Astrocyte of the cerebellum (primary cell): Measurements from ENCODE around the gene SALL3.
"Not testable (repeated sequence)": the region's sequence is repeated elsewhere in the genome, so short reads cannot be mapped to it uniquely, and the experiment has no call there.

Experiments used
- DNase-seq: peaks from one replicate; pipeline ENCODE4 v3.0.0-alpha.2; 2011; ENCODE audit warnings: low read depth
- H3K4me3 ChIP-seq: 2 replicates; pipeline ENCODE4 v1.5.1; 2011; ENCODE audit warnings: mild to moderate bottlenecking, low read depth, low read length, moderate library complexity
- in situ Hi-C: cut with HindIII; loops from 2 replicates; pipeline ENCODE4 v1.10.0; 2017; ENCODE audit warnings: low sequenced_read_pairs
- TF ChIP-seq, protein P1 (sequence below): IDR thresholded peaks from 2 replicates; pipeline ENCODE4 v1.5.1; 2012; ENCODE audit warnings: low read length, low read depth, moderate library complexity, mild to moderate bottlenecking; ENCODE audit errors: missing control alignments

Gene SALL3

DNA sequence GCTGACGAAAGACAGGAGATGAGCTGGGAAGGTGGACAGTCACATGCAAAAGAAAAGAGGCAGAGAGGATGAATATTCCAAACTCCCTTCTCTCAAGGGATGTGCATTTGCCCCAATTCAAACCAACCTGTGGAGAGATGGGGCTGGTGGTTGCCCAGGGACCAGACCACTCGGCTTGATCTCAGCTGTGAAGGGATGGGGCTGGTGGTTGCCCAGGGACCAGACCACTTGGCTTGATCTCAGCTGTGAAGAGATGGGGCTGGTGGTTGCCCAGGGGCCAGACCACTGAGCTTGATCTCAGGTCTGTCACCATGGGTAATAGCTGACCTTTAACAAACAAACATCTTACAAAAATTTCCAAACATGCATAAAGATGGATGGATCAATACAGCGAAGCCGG lies 42.5 kb upstream of the SALL3 start:
- in situ Hi-C loops: no loop called here
- no peak for DNase-seq
- H3K4me3 ChIP-seq: no peak overlapping the region
- TF ChIP-seq, protein P1, sequence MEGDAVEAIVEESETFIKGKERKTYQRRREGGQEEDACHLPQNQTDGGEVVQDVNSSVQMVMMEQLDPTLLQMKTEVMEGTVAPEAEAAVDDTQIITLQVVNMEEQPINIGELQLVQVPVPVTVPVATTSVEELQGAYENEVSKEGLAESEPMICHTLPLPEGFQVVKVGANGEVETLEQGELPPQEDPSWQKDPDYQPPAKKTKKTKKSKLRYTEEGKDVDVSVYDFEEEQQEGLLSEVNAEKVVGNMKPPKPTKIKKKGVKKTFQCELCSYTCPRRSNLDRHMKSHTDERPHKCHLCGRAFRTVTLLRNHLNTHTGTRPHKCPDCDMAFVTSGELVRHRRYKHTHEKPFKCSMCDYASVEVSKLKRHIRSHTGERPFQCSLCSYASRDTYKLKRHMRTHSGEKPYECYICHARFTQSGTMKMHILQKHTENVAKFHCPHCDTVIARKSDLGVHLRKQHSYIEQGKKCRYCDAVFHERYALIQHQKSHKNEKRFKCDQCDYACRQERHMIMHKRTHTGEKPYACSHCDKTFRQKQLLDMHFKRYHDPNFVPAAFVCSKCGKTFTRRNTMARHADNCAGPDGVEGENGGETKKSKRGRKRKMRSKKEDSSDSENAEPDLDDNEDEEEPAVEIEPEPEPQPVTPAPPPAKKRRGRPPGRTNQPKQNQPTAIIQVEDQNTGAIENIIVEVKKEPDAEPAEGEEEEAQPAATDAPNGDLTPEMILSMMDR: no peak

DNA sequence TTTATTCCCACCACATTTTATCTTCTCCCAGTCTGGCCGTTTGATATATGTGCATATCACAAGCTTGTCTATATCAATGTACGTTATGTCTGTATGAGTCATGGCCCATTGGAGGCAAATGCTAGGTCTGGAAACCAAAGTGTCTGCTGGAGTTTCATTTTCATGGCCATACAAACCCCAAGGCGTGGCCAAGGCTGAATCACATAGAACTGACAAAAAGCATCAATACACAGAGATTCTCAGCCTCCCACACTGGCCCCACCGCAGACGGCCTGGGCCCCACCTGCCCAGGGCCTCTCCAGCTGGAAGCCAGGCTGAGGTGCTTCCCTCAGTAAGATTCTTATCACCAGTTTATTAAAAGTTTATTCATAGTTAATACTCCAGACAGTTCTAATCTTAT lies 40.5 kb upstream of the SALL3 start:
- DNase-seq: no peak
- in situ Hi-C loops: no loop called here

DNA sequence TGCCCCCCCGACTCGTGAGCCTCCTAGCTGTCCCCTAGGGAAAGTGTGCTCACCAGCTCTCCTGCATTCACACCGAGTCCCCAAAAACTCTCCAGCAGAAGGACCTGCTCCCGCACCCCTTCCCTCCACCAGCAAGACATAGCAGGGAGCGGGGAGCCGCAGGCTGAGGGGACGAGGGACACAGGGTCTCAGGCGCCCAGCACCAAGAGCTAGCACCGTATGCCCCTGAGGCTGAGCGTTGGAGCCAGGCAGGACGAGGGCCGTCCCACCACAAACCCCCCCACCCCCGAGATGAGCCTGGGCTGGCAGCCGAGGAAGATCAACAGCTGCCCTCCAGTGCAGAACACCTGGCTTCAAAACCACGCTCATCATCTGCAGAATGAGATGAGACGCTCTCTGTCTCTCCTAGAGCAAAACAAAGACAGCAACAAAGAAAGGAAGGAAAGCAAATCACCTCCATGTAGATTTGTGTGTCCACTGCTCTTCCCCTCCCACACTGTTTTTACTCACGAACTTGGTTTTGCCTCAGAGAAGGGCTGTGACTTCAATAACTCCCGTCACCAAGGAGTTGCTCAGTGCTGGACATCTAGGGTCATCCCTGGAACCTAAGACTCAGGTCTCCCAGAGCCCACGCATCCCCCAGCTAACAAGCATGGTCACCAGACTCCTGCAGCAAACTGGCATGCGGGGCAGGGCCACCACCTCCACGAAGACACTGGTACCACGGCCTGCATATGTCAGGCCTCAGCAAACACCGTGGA lies 39.7 kb upstream of the SALL3 start:
- no peak for DNase-seq
- in situ Hi-C loops: no loop called here
- H3K4me3 ChIP-seq: no peak overlapping the region
- TF ChIP-seq, protein P1: no peak

More for the DNA sequence above, 40.5 kb upstream of the SALL3 start:
- no peak overlapping the region for H3K4me3 ChIP-seq
- TF ChIP-seq, protein P1: no peak

DNA sequence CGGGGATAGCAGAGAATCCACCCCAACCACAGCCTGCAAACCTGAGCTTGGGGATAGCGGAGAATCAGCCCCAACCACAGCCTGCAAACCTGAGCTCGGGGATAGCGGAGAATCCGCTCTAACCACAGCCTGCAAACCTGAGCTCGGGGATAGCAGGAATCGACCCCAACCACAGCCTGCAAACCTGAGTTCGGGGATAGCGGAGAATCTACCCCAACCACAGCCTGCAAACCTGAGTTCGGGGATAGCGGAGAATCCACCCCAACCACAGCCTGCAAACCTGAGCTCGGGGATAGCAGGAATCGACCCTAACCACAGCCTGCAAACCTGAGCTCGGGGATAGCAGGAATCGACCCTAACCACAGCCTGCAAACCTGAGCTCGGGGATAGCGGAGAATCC lies 37.4 kb upstream of the SALL3 start:
- H3K4me3 ChIP-seq, DNase-seq, in situ Hi-C loops: not testable (repeated sequence)

DNA sequence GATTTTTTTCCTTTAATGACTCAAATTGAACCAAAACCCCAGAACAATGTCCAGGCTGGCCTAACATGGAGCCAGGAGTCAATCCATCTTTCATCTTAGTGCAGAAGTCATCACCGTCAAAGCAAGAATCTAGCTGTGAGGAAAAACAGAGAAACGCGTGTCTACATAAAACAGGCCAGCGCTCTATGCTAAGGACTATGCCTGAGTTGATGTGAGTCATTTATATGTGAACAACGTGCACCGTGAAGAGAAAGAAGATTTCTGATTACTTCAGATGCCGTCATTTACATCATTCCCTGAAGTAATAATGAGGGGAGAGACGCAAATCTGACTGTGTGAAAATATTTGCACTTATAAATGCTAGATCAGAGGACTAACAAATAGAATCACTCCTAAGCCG lies 34.0 kb upstream of the SALL3 start:
- in situ Hi-C loops: no loop called here
- DNase-seq: no peak
- H3K4me3 ChIP-seq: no peak overlapping the region
- TF ChIP-seq, protein P1: no peak

DNA sequence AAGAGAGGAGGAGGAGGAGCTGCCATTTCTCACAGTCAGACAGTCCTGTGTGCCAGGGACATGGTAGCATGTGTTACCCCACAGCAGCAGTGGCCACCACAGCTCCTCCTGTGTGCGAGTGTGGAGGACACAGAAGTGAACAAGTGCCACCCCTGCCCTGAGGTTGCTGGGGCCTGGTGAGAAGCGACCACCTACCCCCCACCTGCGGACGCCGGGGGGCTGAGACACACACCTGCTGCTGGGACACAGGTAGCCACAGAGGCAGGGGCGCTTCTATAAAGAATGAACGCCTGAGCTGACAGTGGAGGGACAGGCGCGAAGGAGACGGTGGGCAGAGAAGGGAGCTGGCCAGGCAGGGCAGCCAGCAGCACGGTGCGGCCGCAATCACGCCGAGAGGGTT lies 32.3 kb upstream of the SALL3 start:
- in situ Hi-C loops: no loop called here
- TF ChIP-seq, protein P1: no peak

DNA sequence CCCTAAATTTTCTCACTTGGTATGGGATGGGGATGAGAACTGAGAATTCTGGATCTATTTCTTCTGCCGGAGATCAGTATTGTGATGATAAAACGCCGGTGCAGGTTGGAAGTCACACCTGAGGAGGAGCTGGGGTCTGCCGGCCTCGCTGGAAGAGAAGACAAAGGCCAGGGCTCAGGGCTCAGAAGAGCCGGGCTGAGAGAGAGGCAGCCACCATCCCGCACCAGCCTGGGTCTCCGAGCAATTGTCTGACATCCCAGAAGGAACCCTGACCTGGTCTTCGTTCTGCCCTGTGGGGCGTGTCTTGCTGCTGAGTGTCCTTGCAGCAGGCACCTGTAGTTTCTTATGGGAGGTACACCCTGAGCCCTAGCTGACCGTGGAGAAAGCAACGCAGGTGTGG lies 31.4 kb upstream of the SALL3 start:
- in situ Hi-C loops: no loop called here
- H3K4me3 ChIP-seq: no peak overlapping the region
- TF ChIP-seq, protein P1: no peak
- DNase-seq: no peak

More for the DNA sequence above, 32.3 kb upstream of the SALL3 start:
- H3K4me3 ChIP-seq: no peak overlapping the region
- DNase-seq: no peak
